Panc1 (cell line): ENCODE measurements around the gene PSME3IP1. TPM values are rescaled to one million over a fixed set of nuclear protein-coding genes. Genes with fewer than 3 reads are reported as not detected.

Experiments used
- ATAC-seq: fragments of 200-7000 bp; cut with Tn5 transposase; 2 replicates; pipeline ENCODE4 v1.9.1; 2020; ENCODE audit warnings: mild to moderate bottlenecking, moderate library complexity
- BruUV-seq: library from RNA; stranded (reverse); fragments of 400-500 nt; replicated peaks from 2 replicates; lab custom pipeline; 2021; lab: Mats Ljungman, UMichigan
- CTCF ChIA-PET: fragments of 300-600 bp; sonication (Branson Sonifier 250); formaldehyde crosslinking; loops from one replicate; lab custom pipeline; 2022; ENCODE audit warnings: antibody characterized with exemption; lab: Charles Lee
- POLR2A ChIA-PET: fragments of 300-600 bp; sonication (Branson Sonifier 250); formaldehyde crosslinking; loops from one replicate; lab custom pipeline; 2022; ENCODE audit warnings: antibody characterized with exemption; lab: Charles Lee
- DNase-seq: peaks from one replicate; pipeline ENCODE4 v3.0.0-alpha.2; 2010; ENCODE audit warnings: low read depth, low spot score
- H3K27ac ChIP-seq: 2 replicates; pipeline ENCODE4 v1.5.1; 2011; ENCODE audit warnings: mild to moderate bottlenecking, low read length, inconsistent platforms
- H3K27me3 ChIP-seq: fragments of 200-500 bp; sonication (Bioruptor generic); 2 replicates; pipeline ENCODE4 v1.6.0; 2014; ENCODE audit warnings: low read length, inconsistent platforms; ENCODE audit not compliant: control insufficient read depth, insufficient read depth
- H3K36me3 ChIP-seq: fragments of 200-500 bp; sonication (Bioruptor generic); 2 replicates; pipeline ENCODE4 v1.5.1; 2014; ENCODE audit warnings: inconsistent platforms, mild to moderate bottlenecking, low read length, moderate library complexity; ENCODE audit not compliant: control insufficient read depth, insufficient read depth
- H3K4me1 ChIP-seq: 2 replicates; pipeline ENCODE4 v1.5.1; 2011; ENCODE audit warnings: inconsistent platforms, mild to moderate bottlenecking, low read length, moderate library complexity; ENCODE audit not compliant: control insufficient read depth, insufficient read depth
- H3K4me3 ChIP-seq, 2 experiments: 2 replicates each; pipeline ENCODE4 v1.5.1; 2011 to 2012; ENCODE audit warnings: low read depth in 2 of 2, low read length in 2 of 2, mild to moderate bottlenecking in 2 of 2, inconsistent platforms in 1 of 2, moderate library complexity in 1 of 2
- H3K9me3 ChIP-seq: fragments of 200-500 bp; sonication (Bioruptor generic); 2 replicates; pipeline ENCODE4 v1.5.1; 2014; ENCODE audit warnings: low read depth, mild to moderate bottlenecking, inconsistent platforms, low read length, moderate library complexity; ENCODE audit not compliant: control insufficient read depth, insufficient read depth
- POLR2AphosphoS5 ChIP-seq: IDR thresholded peaks from 2 replicates; pipeline ENCODE4 v1.6.1; 2012; ENCODE audit warnings: mild to moderate bottlenecking, low read depth, low read length, moderate library complexity
- SIN3A ChIP-seq: IDR thresholded peaks from 2 replicates; pipeline ENCODE4 v1.6.1; 2012; ENCODE audit warnings: low read depth, mild to moderate bottlenecking, low read length, moderate library complexity, borderline replicate concordance; ENCODE audit not compliant: insufficient read depth
- TCF7L2 ChIP-seq: IDR thresholded peaks from 2 replicates; pipeline ENCODE4 v1.6.1; 2011; ENCODE audit warnings: mild to moderate bottlenecking, low read depth, low read length, inconsistent platforms
- in situ Hi-C: cut with HindIII; loops from 2 replicates; pipeline ENCODE4 v1.10.0; 2016; ENCODE audit warnings: low sequenced_read_pairs, low pct_unique_long_range_greater_than_20kb
- intact Hi-C: fragments of 100-400 bp; cut with micrococcal nuclease; formaldehyde crosslinking; loops from one replicate; pipeline ENCODE4 v1.10.0; 2022; ENCODE audit not compliant: unreplicated experiment
- total RNA-seq: library from RNA; stranded (reverse); gene quantifications from one replicate; pipeline ENCODE4 v1.2.1, GENCODE V29; 2021; ENCODE audit not compliant: unreplicated experiment
- TF ChIP-seq, protein P1 (sequence below), 2 experiments: IDR thresholded peaks; 2 replicates each; pipeline ENCODE4 v1.6.1; 2011 to 2012; ENCODE audit warnings: low read depth in 2 of 2, control low read depth in 1 of 2, low read length in 1 of 2, mild to moderate bottlenecking in 1 of 2, moderate library complexity in 1 of 2; ENCODE audit not compliant: insufficient read depth in 1 of 2
- TF ChIP-seq, protein P2 (sequence below): fragments of 450-650 bp; IDR thresholded peaks from 2 replicates; pipeline ENCODE4 v1.5.1; 2017; ENCODE audit warnings: mild to moderate bottlenecking

PSME3IP1 gene
- total RNA-seq, 1 experiment from 2014 or later = 67.6 TPM

DNA sequence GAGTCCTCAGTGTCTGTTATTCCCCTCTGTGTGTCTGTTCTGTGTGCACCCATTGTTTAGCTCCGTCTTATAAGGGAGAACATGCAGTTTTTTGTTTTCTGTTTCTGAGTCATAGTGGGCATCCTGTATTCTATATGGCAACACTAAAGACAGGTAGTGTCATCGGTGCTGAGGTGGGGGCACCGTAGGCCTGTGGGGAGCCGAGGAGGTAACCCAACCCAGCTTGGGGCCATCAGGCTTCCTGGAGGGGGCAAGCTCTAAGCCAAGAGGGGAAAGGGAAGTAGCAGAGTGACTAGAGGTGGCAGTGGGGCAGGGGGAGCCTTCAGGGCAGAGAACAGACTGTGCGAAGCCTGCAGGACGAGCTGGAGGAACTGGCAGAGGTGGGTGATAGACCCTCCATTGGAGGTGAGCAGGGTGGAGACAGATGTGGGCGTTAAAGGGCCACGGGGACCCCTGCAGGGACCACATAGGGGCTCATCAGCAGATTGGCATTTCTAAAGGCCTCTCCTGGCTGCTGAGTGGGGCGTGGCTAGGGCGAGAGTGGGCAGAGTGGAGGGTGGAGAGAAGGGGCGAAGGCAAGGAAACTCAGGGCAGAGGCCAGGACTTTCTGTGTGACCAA lies 57.0 kb downstream of the PSME3IP1 start:
- ATAC-seq = no peak
- Histone ChIP-seq H3K9me3 (no peaks in the 10 kb centered on the region), H3K27ac (no peak overlapping the region), H3K4me3 (no peak overlapping the region), H3K4me1 (no peaks in the 10 kb centered on the region), H3K27me3 (no peaks in the 10 kb centered on the region), H3K36me3 (no peaks in the 10 kb centered on the region)
- TF ChIP-seq, protein P1, sequence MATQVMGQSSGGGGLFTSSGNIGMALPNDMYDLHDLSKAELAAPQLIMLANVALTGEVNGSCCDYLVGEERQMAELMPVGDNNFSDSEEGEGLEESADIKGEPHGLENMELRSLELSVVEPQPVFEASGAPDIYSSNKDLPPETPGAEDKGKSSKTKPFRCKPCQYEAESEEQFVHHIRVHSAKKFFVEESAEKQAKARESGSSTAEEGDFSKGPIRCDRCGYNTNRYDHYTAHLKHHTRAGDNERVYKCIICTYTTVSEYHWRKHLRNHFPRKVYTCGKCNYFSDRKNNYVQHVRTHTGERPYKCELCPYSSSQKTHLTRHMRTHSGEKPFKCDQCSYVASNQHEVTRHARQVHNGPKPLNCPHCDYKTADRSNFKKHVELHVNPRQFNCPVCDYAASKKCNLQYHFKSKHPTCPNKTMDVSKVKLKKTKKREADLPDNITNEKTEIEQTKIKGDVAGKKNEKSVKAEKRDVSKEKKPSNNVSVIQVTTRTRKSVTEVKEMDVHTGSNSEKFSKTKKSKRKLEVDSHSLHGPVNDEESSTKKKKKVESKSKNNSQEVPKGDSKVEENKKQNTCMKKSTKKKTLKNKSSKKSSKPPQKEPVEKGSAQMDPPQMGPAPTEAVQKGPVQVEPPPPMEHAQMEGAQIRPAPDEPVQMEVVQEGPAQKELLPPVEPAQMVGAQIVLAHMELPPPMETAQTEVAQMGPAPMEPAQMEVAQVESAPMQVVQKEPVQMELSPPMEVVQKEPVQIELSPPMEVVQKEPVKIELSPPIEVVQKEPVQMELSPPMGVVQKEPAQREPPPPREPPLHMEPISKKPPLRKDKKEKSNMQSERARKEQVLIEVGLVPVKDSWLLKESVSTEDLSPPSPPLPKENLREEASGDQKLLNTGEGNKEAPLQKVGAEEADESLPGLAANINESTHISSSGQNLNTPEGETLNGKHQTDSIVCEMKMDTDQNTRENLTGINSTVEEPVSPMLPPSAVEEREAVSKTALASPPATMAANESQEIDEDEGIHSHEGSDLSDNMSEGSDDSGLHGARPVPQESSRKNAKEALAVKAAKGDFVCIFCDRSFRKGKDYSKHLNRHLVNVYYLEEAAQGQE (IDR thresholded peaks at IDR 0.05; ENCODE audit: insufficient read depth in 1 of 2, low read depth in 2 of 2, low read length in 1 of 2) = no peak
- TF ChIP-seq SIN3A (no peak), POLR2AphosphoS5 (no peak), TCF7L2 (no peak)
- TF ChIP-seq, protein P2, sequence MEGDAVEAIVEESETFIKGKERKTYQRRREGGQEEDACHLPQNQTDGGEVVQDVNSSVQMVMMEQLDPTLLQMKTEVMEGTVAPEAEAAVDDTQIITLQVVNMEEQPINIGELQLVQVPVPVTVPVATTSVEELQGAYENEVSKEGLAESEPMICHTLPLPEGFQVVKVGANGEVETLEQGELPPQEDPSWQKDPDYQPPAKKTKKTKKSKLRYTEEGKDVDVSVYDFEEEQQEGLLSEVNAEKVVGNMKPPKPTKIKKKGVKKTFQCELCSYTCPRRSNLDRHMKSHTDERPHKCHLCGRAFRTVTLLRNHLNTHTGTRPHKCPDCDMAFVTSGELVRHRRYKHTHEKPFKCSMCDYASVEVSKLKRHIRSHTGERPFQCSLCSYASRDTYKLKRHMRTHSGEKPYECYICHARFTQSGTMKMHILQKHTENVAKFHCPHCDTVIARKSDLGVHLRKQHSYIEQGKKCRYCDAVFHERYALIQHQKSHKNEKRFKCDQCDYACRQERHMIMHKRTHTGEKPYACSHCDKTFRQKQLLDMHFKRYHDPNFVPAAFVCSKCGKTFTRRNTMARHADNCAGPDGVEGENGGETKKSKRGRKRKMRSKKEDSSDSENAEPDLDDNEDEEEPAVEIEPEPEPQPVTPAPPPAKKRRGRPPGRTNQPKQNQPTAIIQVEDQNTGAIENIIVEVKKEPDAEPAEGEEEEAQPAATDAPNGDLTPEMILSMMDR = no peak
- intact Hi-C loops = no loop called here
- POLR2A ChIA-PET = no interaction called here
- no TSS peak for BruUV-seq
- CTCF ChIA-PET = no interaction called here
- in situ Hi-C loops = no loop called here
- DNase-seq = no peak

DNA sequence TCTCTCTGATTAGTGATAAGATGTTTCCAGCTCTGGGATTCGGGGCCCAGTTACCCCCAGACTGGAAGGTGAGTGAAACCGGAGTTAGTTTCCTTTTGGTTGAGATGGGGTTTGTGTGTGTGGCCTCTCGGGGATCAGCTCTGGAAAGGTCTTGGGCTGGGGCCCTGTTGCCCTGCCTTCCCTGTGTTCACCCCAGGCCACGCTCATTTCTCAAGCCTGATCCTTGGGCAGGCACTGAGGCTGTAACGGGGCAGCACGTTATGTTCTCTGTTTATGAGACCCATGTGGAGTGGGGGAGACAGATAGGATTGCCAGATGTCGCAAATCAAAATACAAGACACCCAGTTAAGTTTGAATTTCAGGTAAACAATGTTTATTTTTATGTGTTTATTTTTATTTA lies 58.0 kb downstream of the PSME3IP1 start:
- no peak overlapping the region for H3K27ac ChIP-seq
- ATAC-seq (no peak), DNase-seq (no peak)
- H3K4me3 ChIP-seq = no peak overlapping the region
- POLR2A ChIA-PET = no interaction called here
- no peaks in the 10 kb centered on the region for H3K36me3 ChIP-seq
- no peak for TF ChIP-seq SIN3A
- TF ChIP-seq POLR2AphosphoS5 = no peak
- TF ChIP-seq, protein P2 = no peak
- no peak for TF ChIP-seq TCF7L2
- TF ChIP-seq, protein P1 (IDR thresholded peaks at IDR 0.05; ENCODE audit: insufficient read depth in 1 of 2, low read depth in 2 of 2, low read length in 1 of 2) = no peak
- intact Hi-C loops (no loop called here), in situ Hi-C loops (no loop called here)
- no peaks in the 10 kb centered on the region for H3K4me1 ChIP-seq
- H3K9me3 ChIP-seq = no peaks in the 10 kb centered on the region
- H3K27me3 ChIP-seq = no peaks in the 10 kb centered on the region
- BruUV-seq = no TSS peak
- CTCF ChIA-PET = no interaction called here
